Transverse colon (tissue), 4 donors: Measurements from ENCODE around the gene USP8.

Experiments used
- CTCF ChIP-seq, 5 experiments: fragments of 200-600 bp in 3 of 5; fragments of 450-650 bp in 2 of 5; sonication (generic) in 3 of 5; IDR thresholded peaks; 1 replicate in 2 of 5; 2 replicates in 3 of 5; pipeline ENCODE4 v1.5.1; 2016 to 2017; ENCODE audit warnings: antibody characterized with exemption in 5 of 5, inconsistent platforms in 3 of 5, mild to moderate bottlenecking in 2 of 5, moderate library complexity in 1 of 5
- POLR2A ChIP-seq: fragments of 450-650 bp; IDR thresholded peaks from one replicate; pipeline ENCODE4 v1.6.1; 2016; ENCODE audit warnings: antibody characterized with exemption, mild to moderate bottlenecking, moderate library complexity
- POLR2AphosphoS5 ChIP-seq, 3 donors: sonication (generic); formaldehyde crosslinking; IDR thresholded peaks; one replicate each; pipeline ENCODE4 v1.6.1; 2016; ENCODE audit warnings: antibody characterized with exemption in 3 of 3

DNA sequence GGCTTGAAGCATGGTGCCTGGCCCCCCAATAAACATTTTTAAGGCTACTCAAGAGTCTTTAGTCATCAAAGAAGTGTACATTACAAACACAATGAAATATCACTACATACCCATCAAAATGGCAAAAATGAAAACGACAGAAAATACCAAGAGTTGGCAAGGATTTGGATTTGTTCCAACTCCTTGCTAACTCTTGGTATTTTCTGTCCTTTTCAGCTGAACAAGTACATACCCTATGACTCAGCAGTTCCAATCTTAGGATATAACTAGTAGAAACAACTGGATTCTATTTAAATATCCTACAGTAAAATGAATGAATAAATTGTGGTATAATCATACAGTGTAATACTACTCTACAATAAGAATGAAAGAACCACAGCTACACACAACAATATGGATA is 44.1 kb upstream of the USP8 start:
- no peak for TF ChIP-seq POLR2A
- no peak for TF ChIP-seq CTCF (IDR thresholded peaks at IDR 0.05)
- no peak for TF ChIP-seq POLR2AphosphoS5 (IDR thresholded peaks at IDR 0.05)
